SJCRH30 (cell line): Measurements from ENCODE around the gene ROPN1L. TPM values are rescaled to one million over a fixed set of nuclear protein-coding genes. Genes with fewer than 3 reads are reported as not detected.
"Not testable (repeated sequence)": the region's sequence is repeated elsewhere in the genome, so short reads cannot be mapped to it uniquely, and the experiment has no call there.

ENCODE experiments used
- DNase-seq, 2 experiments: peaks; one replicate each; pipeline ENCODE4 v3.0.0-alpha.2; 2015 to 2020
- H3K27ac ChIP-seq: fragments of 250-450 bp; sonication (Bioruptor Pico); 2 replicates; pipeline ENCODE4 v1.5.1; 2020; ENCODE audit warnings: mild to moderate bottlenecking, moderate library complexity
- H3K27me3 ChIP-seq: fragments of 250-450 bp; sonication (Bioruptor Pico); 2 replicates; pipeline ENCODE4 v1.5.1; 2020; ENCODE audit warnings: mild to moderate bottlenecking, moderate library complexity
- H3K36me3 ChIP-seq: fragments of 250-450 bp; sonication (Bioruptor Pico); 2 replicates; pipeline ENCODE4 v1.5.1; 2020; ENCODE audit warnings: mild to moderate bottlenecking, moderate library complexity
- H3K4me1 ChIP-seq: fragments of 250-450 bp; sonication (Bioruptor Pico); 2 replicates; pipeline ENCODE4 v1.5.1; 2020; ENCODE audit warnings: mild to moderate bottlenecking, moderate library complexity
- H3K4me3 ChIP-seq: fragments of 250-450 bp; sonication (Bioruptor Pico); 2 replicates; pipeline ENCODE4 v1.5.1; 2020; ENCODE audit warnings: mild to moderate bottlenecking, moderate library complexity
- H3K9me3 ChIP-seq: fragments of 250-450 bp; sonication (Bioruptor Pico); replicated peaks from 2 replicates; pipeline ENCODE4 v1.5.1; 2020; ENCODE audit warnings: mild to moderate bottlenecking, moderate library complexity
- total RNA-seq: library from RNA; depleted of rRNA; stranded (reverse); fragments of >200 nt; shearing (Covaris generic); gene quantifications from 2 replicates; pipeline ENCODE4 v1.2.3, GENCODE V29; 2014; rRNA removed

Gene ROPN1L
- total RNA-seq = 0.14 TPM in 1 of 2 replicates, not detected in the other

- DNase-seq = peak; percentile 71 to 79
- Histone ChIP-seq H3K9me3 (no peaks in the 10 kb centered on the region), H3K4me1 (no peaks in the 10 kb centered on the region; the same call in 1 of the 2 replicates), H3K27me3 (no peaks in the 10 kb centered on the region), H3K36me3 (no peaks in the 10 kb centered on the region), H3K27ac (no peak within 1 kb of the TSS), H3K4me3 (peak within 1 kb of the TSS; percentile 61)
Observed at GRCh38 chr5:10441083-10441991, at the start of gene ROPN1L. Gene ROPN1L (plus strand): TSS chr5:10441879. CDS start chr5:10442168, 289 bp downstream.

DNA sequence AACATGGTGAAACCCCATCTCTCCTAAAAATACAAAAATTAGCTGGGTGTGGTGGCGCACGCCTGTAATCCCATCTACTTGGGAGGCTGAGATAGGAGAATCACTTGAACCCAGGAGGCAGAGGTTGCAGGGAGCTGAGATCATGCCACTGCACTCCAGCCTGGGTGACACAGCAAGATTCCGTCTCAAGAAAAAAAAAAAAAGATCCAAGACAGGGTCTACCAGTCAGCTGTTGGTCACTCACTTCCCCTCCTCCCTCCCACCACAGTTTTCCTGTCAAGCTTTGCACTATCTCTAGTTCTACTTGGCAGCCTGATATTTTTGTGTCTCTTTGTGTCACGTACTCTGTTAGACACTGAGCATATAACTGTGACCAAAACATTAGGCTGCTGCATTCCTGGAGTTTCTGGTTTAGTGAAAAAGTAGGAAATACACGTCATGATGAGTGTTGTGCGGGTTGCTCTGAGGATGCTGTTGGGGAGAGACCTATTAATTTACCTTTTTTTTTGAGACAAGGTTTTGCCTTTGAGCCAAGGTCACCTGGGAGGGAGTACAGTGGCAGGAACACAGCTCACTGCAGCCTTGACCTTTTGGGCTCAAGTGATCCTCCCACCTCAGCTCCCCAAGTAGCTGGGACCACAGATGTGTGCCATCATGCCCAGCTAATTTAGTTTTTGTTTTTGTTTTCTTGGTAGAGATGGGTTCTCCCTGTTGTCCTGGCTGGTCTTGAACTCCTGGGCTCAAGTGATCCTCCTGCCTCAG, 48.9 kb upstream of the ROPN1L start:
- not testable (repeated sequence) for H3K4me1 ChIP-seq, H3K9me3 ChIP-seq, H3K27me3 ChIP-seq, H3K27ac ChIP-seq, DNase-seq, H3K4me3 ChIP-seq
- peaks cover 10% of the 10 kb centered on the region for H3K36me3 ChIP-seq

DNA sequence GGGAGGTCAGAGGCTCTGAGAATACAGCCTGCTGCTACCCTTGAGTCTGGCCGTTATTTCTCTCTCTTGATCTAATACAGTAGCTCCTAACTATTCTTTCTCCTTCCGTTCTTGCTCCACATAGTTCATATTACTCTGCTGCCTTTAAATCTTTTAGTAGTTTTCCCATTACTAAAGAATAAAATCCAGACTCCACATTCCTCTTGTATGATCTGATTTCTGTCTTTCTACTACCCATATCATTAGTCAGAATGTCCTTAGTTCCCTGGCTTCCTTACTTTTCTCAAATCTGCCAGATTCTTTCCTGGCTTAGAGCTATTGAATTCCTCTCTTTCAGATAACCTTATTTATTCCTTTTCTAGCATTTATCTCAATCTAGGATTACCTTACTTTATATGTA, 48.2 kb upstream of the ROPN1L start:
- peaks cover 10% of the 10 kb centered on the region for H3K36me3 ChIP-seq
- H3K4me1 ChIP-seq = no peaks in the 10 kb centered on the region
- no peak for DNase-seq
- H3K9me3 ChIP-seq = no peaks in the 10 kb centered on the region
- H3K27me3 ChIP-seq = no peaks in the 10 kb centered on the region
- no peak overlapping the region for H3K27ac ChIP-seq
- H3K4me3 ChIP-seq = no peak overlapping the region

DNA sequence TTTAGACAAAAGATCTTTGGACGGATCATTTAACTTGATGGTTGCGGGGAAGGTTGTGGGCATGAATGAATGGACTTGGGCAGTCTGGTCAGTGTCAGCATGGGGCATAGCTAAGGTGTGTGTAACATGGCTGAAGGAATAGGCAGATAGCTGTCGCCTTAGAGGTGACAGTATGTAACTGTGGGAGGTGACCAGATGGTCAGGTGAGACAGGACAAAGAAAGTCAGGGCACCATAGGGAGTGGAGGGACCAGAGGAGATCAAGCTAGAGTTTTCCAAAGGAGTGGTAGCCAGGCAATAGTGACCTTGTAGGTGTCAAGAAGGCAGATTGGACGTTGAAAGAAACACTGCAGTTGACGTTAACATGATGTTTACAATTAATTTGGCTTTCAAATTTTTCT, 45.1 kb upstream of the ROPN1L start:
- DNase-seq = no peak
- Histone ChIP-seq H3K9me3 (no peaks in the 10 kb centered on the region), H3K36me3 (peaks cover 7% of the 10 kb centered on the region), H3K4me3 (no peak overlapping the region), H3K4me1 (no peaks in the 10 kb centered on the region), H3K27ac (no peak overlapping the region), H3K27me3 (no peaks in the 10 kb centered on the region)

DNA sequence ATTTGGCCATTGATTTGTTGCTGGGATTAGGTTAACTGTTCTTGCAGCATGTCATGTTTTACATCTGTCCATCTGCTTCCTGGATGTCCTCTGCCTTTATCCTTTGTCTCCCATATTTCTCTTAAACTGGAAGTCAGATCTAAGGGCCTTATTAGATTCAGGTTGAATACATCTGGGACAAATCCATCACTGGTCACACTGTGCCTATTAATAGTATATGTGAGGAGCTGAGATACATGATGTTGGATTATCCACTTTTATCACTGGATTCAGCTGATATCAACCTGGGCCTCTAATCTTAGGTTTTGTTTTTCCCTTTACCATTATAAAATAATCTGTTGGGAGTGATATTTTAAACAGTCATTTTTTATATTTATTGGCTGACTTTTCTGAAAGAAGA, 41.8 kb upstream of the ROPN1L start:
- no peak for DNase-seq
- Histone ChIP-seq H3K27ac (no peak overlapping the region), H3K4me1 (no peaks in the 10 kb centered on the region), H3K27me3 (no peaks in the 10 kb centered on the region), H3K9me3 (no peaks in the 10 kb centered on the region), H3K4me3 (no peak overlapping the region), H3K36me3 (peaks cover 6% of the 10 kb centered on the region; the same call in 1 of the 2 replicates)

GRCh38 chr5:10400411-10400810, 41.3 kb upstream of the ROPN1L start:
- H3K36me3 ChIP-seq = peaks cover 4% of the 10 kb centered on the region; the same call in 1 of the 2 replicates
- no peak overlapping the region for H3K4me3 ChIP-seq
- no peak for DNase-seq
- H3K27ac ChIP-seq = no peak overlapping the region
- H3K4me1 ChIP-seq = no peaks in the 10 kb centered on the region
- H3K9me3 ChIP-seq = no peaks in the 10 kb centered on the region
- no peaks in the 10 kb centered on the region for H3K27me3 ChIP-seq

- no peak for DNase-seq
- no peaks in the 10 kb centered on the region for H3K4me1 ChIP-seq
- H3K36me3 ChIP-seq = peaks cover 4% of the 10 kb centered on the region; the same call in 1 of the 2 replicates
- H3K27ac ChIP-seq = no peak overlapping the region
- H3K4me3 ChIP-seq = no peak overlapping the region
- no peaks in the 10 kb centered on the region for H3K9me3 ChIP-seq
- no peaks in the 10 kb centered on the region for H3K27me3 ChIP-seq
Observed at GRCh38 chr5:10400831-10401230, 40.8 kb upstream of the ROPN1L start.

- no peaks in the 10 kb centered on the region for H3K9me3 ChIP-seq
- no peak overlapping the region for H3K27ac ChIP-seq
- no peak for DNase-seq
- no peak overlapping the region for H3K4me3 ChIP-seq
- H3K27me3 ChIP-seq = no peaks in the 10 kb centered on the region
- H3K4me1 ChIP-seq = no peaks in the 10 kb centered on the region
- peaks cover 4% of the 10 kb centered on the region; the same call in 1 of the 2 replicates for H3K36me3 ChIP-seq
Observed at GRCh38 chr5:10401498-10401897, 40.2 kb upstream of the ROPN1L start.

GRCh38 chr5:10403829-10404228, 37.9 kb upstream of the ROPN1L start:
- Histone ChIP-seq H3K27ac (no peak overlapping the region), H3K9me3 (no peaks in the 10 kb centered on the region), H3K27me3 (no peaks in the 10 kb centered on the region), H3K4me3 (no peak overlapping the region), H3K36me3 (peaks cover 6% of the 10 kb centered on the region; the same call in 1 of the 2 replicates), H3K4me1 (no peaks in the 10 kb centered on the region)
- no peak for DNase-seq

DNA sequence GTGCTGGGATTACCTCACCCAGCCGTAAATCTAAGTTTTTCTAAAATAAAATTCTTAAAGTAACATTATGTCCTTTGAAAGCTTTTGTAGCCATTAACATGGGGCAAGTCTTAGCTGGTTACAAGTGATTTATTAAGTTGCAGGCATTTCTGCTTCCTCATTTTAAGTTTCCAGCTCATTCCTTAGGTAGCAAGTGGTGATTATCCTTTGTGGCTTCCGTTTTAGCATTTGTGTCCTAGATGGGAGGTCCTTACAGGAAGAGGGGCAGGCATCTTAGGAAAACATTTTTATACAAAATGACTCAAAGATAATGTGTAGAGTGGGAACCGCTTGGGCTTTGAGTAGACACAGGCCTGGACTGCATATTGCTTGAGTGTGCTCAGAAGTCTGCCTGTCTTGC, 35.0 kb upstream of the ROPN1L start:
- no peaks in the 10 kb centered on the region for H3K4me1 ChIP-seq
- H3K36me3 ChIP-seq = peaks cover 12% of the 10 kb centered on the region
- no peak overlapping the region for H3K4me3 ChIP-seq
- no peak for DNase-seq
- H3K27me3 ChIP-seq = no peaks in the 10 kb centered on the region
- H3K27ac ChIP-seq = no peak overlapping the region
- no peaks in the 10 kb centered on the region for H3K9me3 ChIP-seq

DNA sequence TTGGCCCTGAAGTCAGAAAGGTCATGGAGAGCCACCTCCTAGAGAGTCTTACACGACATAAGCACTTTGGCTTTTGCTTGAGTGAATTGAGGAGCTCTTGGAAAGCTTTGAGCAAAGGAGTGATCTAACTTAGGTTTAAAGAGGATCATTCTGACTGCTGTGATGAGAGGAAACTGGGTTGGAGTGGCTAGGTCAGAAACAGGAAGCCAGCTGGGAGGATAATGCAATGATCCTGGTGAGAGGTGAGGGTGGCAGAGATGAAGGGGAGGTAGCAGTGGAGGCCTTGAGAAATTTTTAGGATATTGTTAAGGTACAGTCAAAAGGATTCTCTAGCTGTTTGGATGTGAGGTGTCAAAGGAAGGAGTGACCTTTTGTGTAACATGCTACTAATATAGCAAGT, 32.2 kb upstream of the ROPN1L start:
- Histone ChIP-seq H3K36me3 (peaks cover 16% of the 10 kb centered on the region), H3K4me3 (no peak overlapping the region), H3K27me3 (no peaks in the 10 kb centered on the region), H3K9me3 (no peaks in the 10 kb centered on the region), H3K4me1 (no peaks in the 10 kb centered on the region), H3K27ac (no peak overlapping the region)
- no peak for DNase-seq

- DNase-seq = no peak
- Histone ChIP-seq H3K4me3 (no peak overlapping the region), H3K9me3 (no peaks in the 10 kb centered on the region), H3K36me3 (peaks cover 19% of the 10 kb centered on the region), H3K27ac (no peak overlapping the region), H3K27me3 (no peaks in the 10 kb centered on the region), H3K4me1 (no peaks in the 10 kb centered on the region)
Observed at GRCh38 chr5:10410662-10411061, 31.0 kb upstream of the ROPN1L start.

DNA sequence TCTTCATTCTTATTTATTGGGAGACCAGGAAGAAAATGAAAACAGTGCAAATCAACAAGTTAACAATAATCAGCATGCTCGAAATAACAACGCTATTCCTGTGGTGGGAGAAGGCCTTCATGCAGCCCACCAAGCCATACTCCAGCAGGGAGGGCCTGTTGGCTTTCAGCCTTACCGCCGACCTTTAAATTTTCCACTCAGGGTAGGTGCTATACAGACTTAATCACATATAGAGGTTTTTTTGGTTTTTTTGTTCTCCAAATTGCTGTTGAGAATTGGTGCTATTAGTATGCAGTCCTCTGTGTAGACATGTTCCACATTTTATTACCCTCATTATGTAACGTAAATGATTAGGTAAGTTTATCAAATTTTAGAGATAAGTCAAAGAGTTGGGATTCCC, 30.3 kb upstream of the ROPN1L start:
- Histone ChIP-seq H3K36me3 (peaks cover 23% of the 10 kb centered on the region), H3K9me3 (no peaks in the 10 kb centered on the region), H3K27me3 (no peaks in the 10 kb centered on the region), H3K4me1 (no peaks in the 10 kb centered on the region), H3K27ac (no peak overlapping the region), H3K4me3 (no peak overlapping the region)
- no peak for DNase-seq

- no peak overlapping the region for H3K4me3 ChIP-seq
- H3K4me1 ChIP-seq = no peaks in the 10 kb centered on the region
- no peaks in the 10 kb centered on the region for H3K27me3 ChIP-seq
- H3K9me3 ChIP-seq = no peaks in the 10 kb centered on the region
- H3K36me3 ChIP-seq = peaks cover 18% of the 10 kb centered on the region
- no peak overlapping the region for H3K27ac ChIP-seq
- DNase-seq = no peak
Observed at GRCh38 chr5:10416868-10417267, 24.8 kb upstream of the ROPN1L start.

GRCh38 chr5:10418654-10419345, 22.9 kb upstream of the ROPN1L start:
- H3K27ac ChIP-seq = no peak overlapping the region
- no peaks in the 10 kb centered on the region for H3K4me1 ChIP-seq
- DNase-seq = no peak
- no peak overlapping the region for H3K4me3 ChIP-seq
- H3K27me3 ChIP-seq = no peaks in the 10 kb centered on the region
- H3K36me3 ChIP-seq = peaks cover 13% of the 10 kb centered on the region
- no peaks in the 10 kb centered on the region for H3K9me3 ChIP-seq
